Head of caudate nucleus (tissue), 42 donors: ENCODE results near the gene TANGO2.

ENCODE experiments used
- DNase-seq, 42 donors: peaks; one replicate each; pipeline versions ENCODE4 v3.0.0 to v3.0.0-alpha.2; 2020 to 2021; ENCODE audit warnings: mixed read lengths in 7 of 42
- intact Hi-C: fragments of 100-400 bp; cut with DNase I; formaldehyde crosslinking; loops from one replicate; pipeline ENCODE4 v1.15.0; 2022

The TANGO2 gene

GRCh38 chr22:20009018-20009491 lies 11.9 kb upstream of the TANGO2 start:
- intact Hi-C loops: no loop called here

GRCh38 chr22:20009582-20010306 lies 11.2 kb upstream of the TANGO2 start:
- no peak for DNase-seq
- intact Hi-C loops: no loop called here

More at GRCh38 chr22:20009018-20009491, 11.9 kb upstream of the TANGO2 start:
- no peak for DNase-seq

- DNase-seq: no peak
- intact Hi-C loops: no loop called here
Observed at GRCh38 chr22:20010307-20011122, 10.4 kb upstream of the TANGO2 start.

GRCh38 chr22:20011123-20011992 lies 9.6 kb upstream of the TANGO2 start:
- intact Hi-C loops: no loop called here
- no peak for DNase-seq

GRCh38 chr22:20011993-20012740 lies 8.7 kb upstream of the TANGO2 start:
- DNase-seq: no peak
- intact Hi-C loops: loop anchor here (2.0 kb wide), 1 partner anchor 43 kb away; no protein-coding TSS in a partner anchor

- intact Hi-C loops: loop anchor here (2.0 kb wide), 1 partner anchor 44 kb away; no protein-coding TSS in a partner anchor
- DNase-seq: no peak
Observed at GRCh38 chr22:20012741-20013331, 8.1 kb upstream of the TANGO2 start.

- peak in 40 of 42 donors; percentile 42 to 86 (median 68) for DNase-seq
- intact Hi-C loops: loop anchor here (2.0 kb wide), 1 partner anchor 45 kb away; no protein-coding TSS in a partner anchor
Observed at GRCh38 chr22:20013382-20013871, 7.5 kb upstream of the TANGO2 start.

- no peak for DNase-seq
- intact Hi-C loops: no loop called here
Observed at GRCh38 chr22:20014526-20015186, 6.3 kb upstream of the TANGO2 start.

- intact Hi-C loops: no loop called here
- DNase-seq: no peak
Observed at GRCh38 chr22:20015187-20015625, 5.7 kb upstream of the TANGO2 start.

GRCh38 chr22:20015971-20016733 lies 4.8 kb upstream of the TANGO2 start:
- intact Hi-C loops: no loop called here
- DNase-seq: peak in 6 of 42 donors; percentile 17 to 52 (median 34)

GRCh38 chr22:20016734-20017621 lies 3.9 kb upstream of the TANGO2 start, which contains the start of gene ARVCF:
Gene ARVCF (minus strand): TSS chr22:20016823. CDS start chr22:19990794, 26,029 bp downstream.
- intact Hi-C loops: no loop called here
- peak; percentile 82 to 98 (median 93) for DNase-seq

GRCh38 chr22:20017622-20017958 lies 3.3 kb upstream of the TANGO2 start:
- no peak for DNase-seq
- intact Hi-C loops: no loop called here

GRCh38 chr22:20018001-20018400 lies 2.9 kb upstream of the TANGO2 start:
- DNase-seq: no peak
- intact Hi-C loops: no loop called here

- intact Hi-C loops: loop anchor here (10.0 kb wide), 1 partner anchor 65 kb away; the partner anchor contains the start of gene DGCR8
- DNase-seq: no peak
Observed at GRCh38 chr22:20019661-20020532, 1.0 kb upstream of the TANGO2 start.
